GM23338 (cell line): Measurements from ENCODE around the gene P2RY8. TPM values are rescaled to one million over a fixed set of nuclear protein-coding genes. Genes with fewer than 3 reads are reported as not detected.
"Not testable (repeated sequence)": the region's sequence is repeated elsewhere in the genome, so short reads cannot be mapped to it uniquely, and the experiment has no call there.

Experiments
- ATAC-seq: fragments of 200-7000 bp; cut with Tn5 transposase; 3 replicates; pipeline ENCODE4 v1.9.1; 2020
- DNase-seq: peaks from one replicate; pipeline ENCODE4 v3.0.0-alpha.2; 2015; ENCODE audit warnings: low spot score
- H2AFZ ChIP-seq: fragments of 200-600 bp; sonication (generic); 2 replicates; pipeline ENCODE4 v1.8.0; 2016; ENCODE audit warnings: antibody characterized with exemption, mild to moderate bottlenecking, moderate library complexity
- H3F3A ChIP-seq: fragments of 200-600 bp; sonication (generic); replicated peaks from 2 replicates; pipeline ENCODE4 v1.8.0; 2017; ENCODE audit warnings: antibody characterized with exemption, mixed run types, low read depth
- H3K27ac ChIP-seq: fragments of 200-600 bp; sonication (generic); 2 replicates; pipeline ENCODE4 v1.6.1; 2016; ENCODE audit warnings: low read depth
- H3K27me3 ChIP-seq: fragments of 200-600 bp; sonication (generic); 2 replicates; pipeline ENCODE4 v1.8.0; 2016; ENCODE audit warnings: mild to moderate bottlenecking, mixed run types, moderate library complexity; ENCODE audit not compliant: insufficient read depth
- H3K36me3 ChIP-seq: fragments of 200-600 bp; sonication (generic); 2 replicates; pipeline ENCODE4 v1.8.0; 2016; ENCODE audit warnings: mild to moderate bottlenecking; ENCODE audit not compliant: insufficient read depth
- H3K4me1 ChIP-seq: fragments of 200-600 bp; sonication (generic); 2 replicates; pipeline ENCODE4 v1.8.0; 2016; ENCODE audit warnings: mild to moderate bottlenecking, moderate library complexity; ENCODE audit not compliant: insufficient read depth
- H3K4me2 ChIP-seq: fragments of 200-600 bp; sonication (generic); 2 replicates; pipeline ENCODE4 v1.7.1; 2017; ENCODE audit warnings: mixed run types
- H3K4me3 ChIP-seq: fragments of 200-600 bp; sonication (generic); 2 replicates; pipeline ENCODE4 v1.6.1; 2016; ENCODE audit warnings: mixed run types
- H3K79me2 ChIP-seq: fragments of 200-600 bp; sonication (generic); replicated peaks from 2 replicates; pipeline ENCODE4 v1.8.0; 2017; ENCODE audit warnings: mild to moderate bottlenecking; ENCODE audit not compliant: insufficient read depth
- H3K9me2 ChIP-seq: fragments of 200-600 bp; sonication (generic); 2 replicates; pipeline ENCODE4 v1.8.0; 2017; ENCODE audit not compliant: insufficient read depth
- H4K20me1 ChIP-seq: fragments of 200-600 bp; sonication (generic); replicated peaks from 2 replicates; pipeline ENCODE4 v1.8.0; 2017; ENCODE audit warnings: mild to moderate bottlenecking; ENCODE audit not compliant: insufficient read depth
- H3K27ac Mint-ChIP-seq: 2 replicates; pipeline ENCODE4 v1.8.0; 2020; ENCODE audit warnings: inconsistent platforms, mild to moderate bottlenecking, moderate library complexity, mixed read lengths
- H3K27me3 Mint-ChIP-seq: 3 replicates; pipeline ENCODE4 v1.8.0; 2022; ENCODE audit warnings: low read depth, mild to moderate bottlenecking, moderate library complexity, mixed read lengths, inconsistent platforms; ENCODE audit not compliant: insufficient read depth, poor library complexity
- H3K36me3 Mint-ChIP-seq: 3 replicates; pipeline ENCODE4 v1.8.0; 2021; ENCODE audit warnings: low read depth, mild to moderate bottlenecking, inconsistent platforms, moderate library complexity, mixed read lengths
- H3K4me1 Mint-ChIP-seq: 3 replicates; pipeline ENCODE4 v1.8.0; 2020; ENCODE audit warnings: mild to moderate bottlenecking, inconsistent platforms, mixed read lengths
- H3K4me3 Mint-ChIP-seq: 3 replicates; pipeline ENCODE4 v1.8.0; 2021; ENCODE audit warnings: moderate library complexity, mild to moderate bottlenecking, inconsistent platforms, mixed read lengths
- H3K9me3 Mint-ChIP-seq: 3 replicates; pipeline ENCODE4 v1.8.0; 2020; ENCODE audit warnings: moderate library complexity, mild to moderate bottlenecking, inconsistent platforms, mixed read lengths
- polyA plus RNA-seq: library from polyadenylated mRNA; unstranded; fragments of >200 nt; fragmentation: Nextera tagmentation; extraction: Ambion mirVana; gene quantifications from 2 replicates; pipeline ENCODE4 v1.2.1, GENCODE V29; 2016
- total RNA-seq: library from RNA; depleted of rRNA; stranded (reverse); fragments of >200 nt; shearing (Covaris generic); gene quantifications from 2 replicates; pipeline ENCODE4 v1.2.3, GENCODE V29; 2014

The P2RY8 gene
- total and polyA plus RNA-seq, 2 experiments from 2014 or later: 0.24 TPM; not detected in 1

- not testable (repeated sequence) for H2AFZ ChIP-seq, ATAC-seq, H3K36me3 ChIP-seq, H3K4me3 Mint-ChIP-seq, H3K27ac ChIP-seq, H3K4me1 ChIP-seq, H3F3A ChIP-seq, DNase-seq, H3K27me3 ChIP-seq, H3K4me3 ChIP-seq, H4K20me1 ChIP-seq, H3K27ac Mint-ChIP-seq, H3K4me1 Mint-ChIP-seq, H3K4me2 ChIP-seq
- H3K9me2 ChIP-seq: peaks cover 25% of the 10 kb centered on the region
- Mint-ChIP-seq H3K36me3 (peaks cover 66% of the 10 kb centered on the region), H3K27me3 (peaks cover 26% of the 10 kb centered on the region), H3K9me3 (peaks cover 80% of the 10 kb centered on the region)
- H3K79me2 ChIP-seq: peaks cover 90% of the 10 kb centered on the region
Observed at GRCh38 chrX:1448573-1449001, 88.4 kb downstream of the P2RY8 start.

GRCh38 chrX:1447969-1448572 lies 88.9 kb downstream of the P2RY8 start:
- not testable (repeated sequence) for ATAC-seq, H3K4me3 ChIP-seq, DNase-seq, H3K4me2 ChIP-seq, H3K4me3 Mint-ChIP-seq, H3K27me3 ChIP-seq, H2AFZ ChIP-seq, H3K27ac Mint-ChIP-seq, H3K27ac ChIP-seq, H3K36me3 ChIP-seq, H3K4me1 Mint-ChIP-seq, H3K4me1 ChIP-seq, H4K20me1 ChIP-seq, H3F3A ChIP-seq
- Mint-ChIP-seq H3K36me3 (peaks cover 71% of the 10 kb centered on the region), H3K9me3 (peaks cover 85% of the 10 kb centered on the region), H3K27me3 (peaks cover 26% of the 10 kb centered on the region)
- Histone ChIP-seq H3K79me2 (peaks cover 90% of the 10 kb centered on the region), H3K9me2 (peaks cover 25% of the 10 kb centered on the region)

DNA sequence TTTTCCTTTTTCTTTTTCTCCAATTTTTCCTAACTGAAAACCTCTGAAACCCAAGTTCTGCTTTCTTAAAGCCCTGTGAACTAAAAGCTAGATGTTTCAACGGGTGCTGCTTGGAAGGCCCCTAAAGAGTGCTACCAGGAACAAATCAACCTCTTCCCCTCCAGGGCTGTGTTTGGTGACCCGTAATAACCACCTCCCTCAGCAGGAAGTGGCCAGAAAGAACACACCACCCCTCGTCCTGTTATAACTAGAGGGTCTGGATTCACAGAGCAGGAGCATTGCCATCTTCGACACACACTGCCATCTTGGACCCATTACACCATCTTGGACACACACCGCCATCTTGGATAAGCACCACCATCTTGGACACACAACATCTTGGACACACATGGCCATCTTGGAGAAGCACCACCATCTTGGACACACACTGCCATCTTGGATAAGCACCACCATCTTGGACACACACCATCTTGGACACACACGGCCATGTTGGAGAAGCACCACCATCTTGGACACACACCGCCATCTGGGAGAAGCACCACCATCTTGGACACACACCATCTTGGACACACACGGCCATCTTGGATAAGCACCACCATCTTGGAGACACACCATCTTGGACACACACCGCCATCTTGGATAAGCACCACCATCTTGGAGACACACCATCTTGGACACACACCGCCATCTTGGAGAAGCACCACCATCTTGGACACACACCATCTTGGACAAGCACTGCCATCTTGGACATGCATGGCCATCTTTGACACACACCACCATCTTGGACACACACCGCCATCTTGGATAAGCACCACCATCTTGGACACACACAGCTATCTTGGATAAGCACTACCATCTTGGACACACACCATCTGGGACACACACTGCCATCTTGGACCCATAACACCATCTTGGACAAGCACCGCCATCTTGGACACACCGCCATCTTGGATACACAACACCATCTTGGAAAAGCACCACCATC lies 89.7 kb downstream of the P2RY8 start:
- H3K27ac ChIP-seq, DNase-seq, H3K4me1 ChIP-seq, H3F3A ChIP-seq, H3K27me3 ChIP-seq, H3K4me1 Mint-ChIP-seq, H3K4me2 ChIP-seq, H3K36me3 ChIP-seq, H3K27ac Mint-ChIP-seq, H2AFZ ChIP-seq, H3K4me3 ChIP-seq, H3K4me3 Mint-ChIP-seq, ATAC-seq, H4K20me1 ChIP-seq: not testable (repeated sequence)
- Mint-ChIP-seq H3K27me3 (peaks cover 23% of the 10 kb centered on the region), H3K9me3 (peaks cover 89% of the 10 kb centered on the region), H3K36me3 (peaks cover 79% of the 10 kb centered on the region)
- Histone ChIP-seq H3K79me2 (peaks cover 92% of the 10 kb centered on the region), H3K9me2 (peaks cover 25% of the 10 kb centered on the region)
